Thyroid gland (tissue), 4 donors: ENCODE results near the gene ISLR2.
"Not testable (repeated sequence)": the region's sequence is repeated elsewhere in the genome, so short reads cannot be mapped to it uniquely, and the experiment has no call there.

Source experiments
- POLR2A ChIP-seq, 2 donors: fragments of 450-650 bp; IDR thresholded peaks; one replicate each; pipeline ENCODE4 v1.6.1; 2017; ENCODE audit warnings: antibody characterized with exemption in 2 of 2, mild to moderate bottlenecking in 2 of 2, moderate library complexity in 1 of 2
- TF ChIP-seq, protein P1 (sequence below), 6 experiments: fragments of 200-600 bp in 3 of 6; fragments of 450-650 bp in 3 of 6; sonication (generic) in 3 of 6; IDR thresholded peaks; one replicate each; pipeline ENCODE4 v1.5.1; 2016 to 2019; ENCODE audit warnings: antibody characterized with exemption in 6 of 6, mild to moderate bottlenecking in 2 of 6, inconsistent platforms in 1 of 6, moderate library complexity in 1 of 6

DNA sequence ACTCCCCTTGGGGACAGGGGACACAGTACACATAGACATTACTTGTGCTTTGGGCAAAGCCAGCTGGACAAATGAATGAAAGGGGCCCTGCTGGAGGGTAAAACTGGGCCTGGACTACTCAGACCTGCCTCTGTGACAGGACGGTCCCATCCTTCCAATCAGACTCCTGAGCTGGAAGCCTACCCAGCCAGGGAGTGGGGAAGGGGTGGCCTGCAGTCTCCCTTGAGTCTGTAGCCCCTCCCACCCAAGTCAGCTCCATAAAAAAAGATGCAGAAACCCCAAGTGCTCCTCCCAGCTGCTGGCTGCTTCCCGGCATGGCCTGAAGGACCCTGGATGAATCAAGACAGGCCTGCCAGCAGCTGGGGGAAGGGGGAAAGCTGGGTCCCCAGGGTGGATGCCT lies 35.8 kb upstream of the ISLR2 start:
- TF ChIP-seq POLR2A (IDR thresholded peaks at IDR 0.05), result not testable (repeated sequence)
- TF ChIP-seq, protein P1, sequence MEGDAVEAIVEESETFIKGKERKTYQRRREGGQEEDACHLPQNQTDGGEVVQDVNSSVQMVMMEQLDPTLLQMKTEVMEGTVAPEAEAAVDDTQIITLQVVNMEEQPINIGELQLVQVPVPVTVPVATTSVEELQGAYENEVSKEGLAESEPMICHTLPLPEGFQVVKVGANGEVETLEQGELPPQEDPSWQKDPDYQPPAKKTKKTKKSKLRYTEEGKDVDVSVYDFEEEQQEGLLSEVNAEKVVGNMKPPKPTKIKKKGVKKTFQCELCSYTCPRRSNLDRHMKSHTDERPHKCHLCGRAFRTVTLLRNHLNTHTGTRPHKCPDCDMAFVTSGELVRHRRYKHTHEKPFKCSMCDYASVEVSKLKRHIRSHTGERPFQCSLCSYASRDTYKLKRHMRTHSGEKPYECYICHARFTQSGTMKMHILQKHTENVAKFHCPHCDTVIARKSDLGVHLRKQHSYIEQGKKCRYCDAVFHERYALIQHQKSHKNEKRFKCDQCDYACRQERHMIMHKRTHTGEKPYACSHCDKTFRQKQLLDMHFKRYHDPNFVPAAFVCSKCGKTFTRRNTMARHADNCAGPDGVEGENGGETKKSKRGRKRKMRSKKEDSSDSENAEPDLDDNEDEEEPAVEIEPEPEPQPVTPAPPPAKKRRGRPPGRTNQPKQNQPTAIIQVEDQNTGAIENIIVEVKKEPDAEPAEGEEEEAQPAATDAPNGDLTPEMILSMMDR (IDR thresholded peaks at IDR 0.05), result not testable (repeated sequence)
